GM21423 (cell line): Measurements from ENCODE around the gene CFAP73.
"Not testable (repeated sequence)": the region's sequence is repeated elsewhere in the genome, so short reads cannot be mapped to it uniquely, and the experiment has no call there.

Source experiments
- ATAC-seq: cut with Tn5 transposase; IDR thresholded peaks from one replicate; pipeline ENCODE4 v1.9.1; 2021; ENCODE audit warnings: mild to moderate bottlenecking, moderate library complexity; ENCODE audit not compliant: unreplicated experiment

CFAP73 gene

DNA sequence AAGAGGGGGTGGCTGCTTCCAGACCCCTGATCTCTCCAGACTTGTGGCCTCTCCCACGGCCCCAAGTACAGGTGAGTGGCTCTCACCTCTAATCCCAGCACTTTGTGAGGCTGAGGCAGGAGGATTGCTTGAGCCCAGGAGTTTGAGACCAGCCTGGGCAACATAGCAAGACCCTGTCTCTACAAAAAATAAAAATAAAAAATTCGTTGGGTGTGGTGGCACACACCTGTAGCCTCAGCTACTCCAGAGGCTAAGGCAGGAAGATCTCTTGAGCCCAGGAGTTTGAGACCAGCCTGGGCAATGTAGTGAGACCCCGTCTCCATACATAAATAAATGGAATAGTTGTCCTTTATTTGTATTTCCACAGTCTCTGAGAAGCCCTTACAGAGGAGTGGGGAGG is 7.8 kb upstream of the CFAP73 start:
- not testable (repeated sequence) for ATAC-seq

DNA sequence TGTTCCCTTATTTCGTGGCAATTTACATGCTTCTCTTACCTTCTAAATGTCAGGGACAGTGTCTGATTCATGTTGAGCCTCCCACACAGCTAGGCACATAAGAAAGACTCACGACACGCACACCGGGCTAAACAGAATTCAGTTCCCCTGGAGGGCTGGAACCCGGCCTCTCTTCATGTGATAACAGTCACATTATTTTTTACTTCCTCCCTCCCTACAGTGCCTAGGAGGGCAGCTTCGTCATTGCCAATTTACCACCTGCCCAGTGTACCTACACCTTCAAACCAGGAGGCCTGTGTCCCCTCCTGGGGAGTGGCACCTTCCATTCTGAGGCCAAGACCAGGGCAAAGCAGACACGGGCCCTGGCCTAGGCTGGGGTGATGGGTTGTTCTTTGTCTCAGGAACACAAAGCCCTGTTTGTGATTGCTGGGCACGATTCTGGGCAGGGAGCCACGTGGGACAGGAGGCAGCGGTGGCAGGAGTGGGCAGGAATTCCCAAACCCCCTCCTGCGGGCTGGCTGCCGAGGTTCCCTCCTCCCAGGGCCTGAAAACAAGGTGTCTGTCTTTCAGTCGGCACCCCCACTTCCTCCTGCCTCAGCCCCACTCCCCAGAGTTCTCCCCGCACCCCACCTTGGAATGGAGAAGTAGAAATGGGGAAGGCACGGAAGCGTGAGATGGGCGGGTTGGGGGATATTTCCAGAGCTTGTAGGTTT is 7.2 kb upstream of the CFAP73 start:
- ATAC-seq: no peak

DNA sequence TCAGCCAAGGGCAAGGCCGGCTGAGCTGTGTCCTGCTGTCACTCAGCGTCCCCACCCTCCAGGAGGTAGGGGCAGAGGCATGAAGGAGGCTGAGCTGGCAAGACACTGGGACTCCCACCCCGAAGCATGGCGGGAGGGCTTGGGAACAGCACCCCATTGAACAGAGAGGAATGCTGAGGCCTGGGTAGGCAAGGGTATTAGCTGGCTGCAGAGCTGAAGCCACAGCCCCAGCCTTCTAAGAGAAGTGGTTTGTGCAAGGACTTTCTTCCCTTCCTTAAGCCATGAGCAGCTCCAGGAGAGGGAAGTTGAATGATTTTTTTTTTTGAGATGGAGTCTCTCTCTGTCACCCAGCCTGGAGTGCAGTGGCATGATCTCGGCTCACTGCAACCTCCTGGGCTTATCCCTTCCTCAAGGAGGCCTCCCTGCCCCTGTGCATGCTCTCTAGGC is 6.6 kb upstream of the CFAP73 start:
- ATAC-seq: no peak

DNA sequence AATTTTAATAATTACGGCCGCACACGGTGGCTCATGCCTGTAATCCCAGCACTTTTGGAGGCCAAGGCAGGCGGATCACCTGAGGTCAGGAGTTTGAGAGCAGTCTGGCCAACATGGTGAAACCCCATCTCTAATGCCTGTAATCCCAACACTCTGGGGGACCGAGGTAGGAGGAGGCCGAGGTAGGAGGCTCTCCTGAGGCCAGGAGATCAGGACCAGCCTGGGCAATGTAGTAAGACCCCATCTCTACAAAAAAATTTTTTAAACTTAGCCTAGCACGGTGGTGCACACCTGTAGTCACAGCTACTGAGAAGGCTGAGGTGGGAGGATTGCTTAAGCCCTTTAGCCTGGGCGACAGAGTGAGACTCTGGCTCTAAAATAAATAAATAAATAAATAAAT is 5.6 kb upstream of the CFAP73 start:
- no peak for ATAC-seq

DNA sequence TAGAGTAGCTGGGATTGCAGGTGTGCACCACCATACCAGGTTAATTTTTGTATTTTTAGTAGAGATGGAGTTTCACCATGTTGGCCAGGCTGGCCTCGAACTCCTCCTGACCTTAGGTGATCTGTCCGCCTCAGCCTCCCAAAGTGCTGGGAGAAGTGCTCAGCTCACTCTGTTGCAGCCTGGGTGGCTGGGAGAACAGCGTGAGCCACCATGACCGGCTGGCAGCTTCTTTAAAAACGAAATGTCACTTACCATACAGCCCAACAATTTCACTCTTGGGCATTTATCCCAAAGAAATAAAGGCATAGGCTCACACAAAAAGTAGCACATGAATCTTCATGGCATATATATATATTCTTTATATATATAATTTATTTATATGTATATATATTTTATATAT is 4.7 kb upstream of the CFAP73 start:
- no peak for ATAC-seq

DNA sequence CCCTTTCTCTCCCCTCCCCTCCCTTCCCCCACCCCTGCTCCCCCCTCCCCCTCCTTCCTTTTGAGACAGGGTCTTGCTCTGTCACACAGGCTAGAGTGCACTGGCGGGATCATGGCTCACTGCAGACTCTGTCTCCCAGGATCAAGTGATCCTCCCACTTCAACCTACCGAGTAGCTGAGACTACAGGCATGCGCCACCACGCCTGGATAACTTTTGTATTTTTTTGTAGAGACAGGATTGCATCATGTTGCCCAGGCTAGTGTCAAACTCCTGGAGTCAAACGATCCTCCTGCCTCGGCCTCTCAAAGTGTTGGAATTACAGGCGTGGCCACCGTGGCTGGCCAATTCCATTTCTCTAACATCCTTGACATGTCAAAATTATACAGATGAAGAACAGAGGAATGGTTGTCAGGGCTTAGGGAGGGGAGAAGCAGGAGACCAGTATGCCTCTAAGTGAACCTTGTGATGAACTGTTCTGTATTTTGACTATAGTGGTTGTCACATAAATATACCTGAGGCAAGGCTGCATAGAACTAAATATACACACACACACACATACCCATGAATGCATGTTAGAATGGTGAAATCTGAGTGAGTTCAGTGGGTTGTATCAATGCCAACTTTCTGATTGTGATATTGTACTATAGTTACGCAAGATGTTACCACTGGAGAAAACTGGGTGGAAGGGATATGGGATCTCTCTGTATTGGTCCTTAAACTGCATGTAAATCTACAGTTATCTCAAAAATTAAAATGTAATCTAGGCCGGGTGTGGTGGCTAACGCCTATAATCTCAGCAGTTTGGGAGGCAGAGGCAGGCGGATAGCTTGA is 3.6 kb upstream of the CFAP73 start:
- ATAC-seq: no peak

DNA sequence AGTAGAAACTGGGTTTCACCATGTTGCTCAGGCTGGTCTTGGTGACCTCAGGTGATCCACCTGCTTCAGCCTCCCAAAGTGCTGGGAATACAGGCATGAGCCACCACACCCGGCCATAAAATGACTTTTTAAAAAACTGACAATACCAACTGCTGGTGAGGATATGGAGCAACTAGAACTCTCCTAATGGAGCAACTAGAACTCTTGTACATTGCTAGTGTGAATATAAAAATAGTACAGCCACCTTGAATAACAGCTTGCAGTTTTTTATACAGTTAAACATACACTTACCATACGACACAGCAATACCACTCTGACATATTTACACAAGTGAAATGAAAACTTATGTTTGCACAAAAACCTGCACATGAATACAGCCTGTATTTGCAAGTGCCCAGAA is 2.5 kb upstream of the CFAP73 start:
- no peak for ATAC-seq

DNA sequence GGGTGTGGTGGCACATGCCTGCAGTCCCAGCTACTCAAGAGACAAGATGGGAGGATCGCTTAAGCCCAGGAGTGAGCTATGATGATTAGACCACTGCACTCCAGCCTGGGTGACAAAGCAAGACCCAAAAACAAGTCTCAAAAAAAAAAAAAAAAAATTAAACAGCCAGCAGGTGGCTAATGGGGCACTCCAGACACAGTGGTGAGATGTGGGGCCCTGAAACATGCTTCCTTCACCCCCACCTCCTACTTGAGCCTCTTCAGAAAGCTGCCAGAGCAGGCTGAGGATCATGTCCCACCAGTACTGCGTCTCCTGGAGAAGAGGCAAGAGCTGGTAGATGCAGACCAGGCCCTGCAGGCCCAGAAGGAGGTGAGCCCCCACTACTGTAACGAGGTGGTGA is 2.1 kb downstream of the CFAP73 start:
- ATAC-seq: no peak

DNA sequence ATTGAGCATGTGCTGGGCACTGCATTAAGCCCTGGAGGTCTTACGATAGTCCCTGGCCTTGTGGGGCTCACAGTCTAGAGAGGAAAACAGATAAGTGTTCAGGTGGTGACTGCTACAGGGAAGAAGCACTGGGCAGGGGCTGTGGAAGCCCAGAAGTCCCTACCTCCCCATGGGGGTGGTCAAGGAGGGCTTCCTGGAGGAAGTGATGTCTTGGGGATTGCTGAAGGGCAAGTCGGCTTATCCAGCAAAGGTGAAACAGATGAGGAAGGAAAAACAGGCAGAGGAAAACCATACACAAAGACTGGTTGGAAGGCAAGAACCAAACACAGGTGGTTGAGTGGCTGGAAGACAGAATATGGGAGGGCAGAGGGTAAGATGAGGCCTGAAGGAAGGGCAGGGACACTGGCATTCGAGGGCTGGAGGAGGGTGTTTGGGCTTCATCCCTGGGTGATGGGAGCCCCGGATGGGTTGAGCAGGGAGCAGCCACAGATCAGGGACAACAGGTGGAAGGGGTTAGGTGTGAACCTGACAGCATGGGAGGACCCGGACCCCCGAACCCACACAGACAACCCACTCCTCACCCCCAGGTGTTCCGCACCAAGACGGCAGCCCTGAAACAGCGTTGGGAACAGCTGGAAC is 2.8 kb downstream of the CFAP73 start:
- ATAC-seq: no peak

DNA sequence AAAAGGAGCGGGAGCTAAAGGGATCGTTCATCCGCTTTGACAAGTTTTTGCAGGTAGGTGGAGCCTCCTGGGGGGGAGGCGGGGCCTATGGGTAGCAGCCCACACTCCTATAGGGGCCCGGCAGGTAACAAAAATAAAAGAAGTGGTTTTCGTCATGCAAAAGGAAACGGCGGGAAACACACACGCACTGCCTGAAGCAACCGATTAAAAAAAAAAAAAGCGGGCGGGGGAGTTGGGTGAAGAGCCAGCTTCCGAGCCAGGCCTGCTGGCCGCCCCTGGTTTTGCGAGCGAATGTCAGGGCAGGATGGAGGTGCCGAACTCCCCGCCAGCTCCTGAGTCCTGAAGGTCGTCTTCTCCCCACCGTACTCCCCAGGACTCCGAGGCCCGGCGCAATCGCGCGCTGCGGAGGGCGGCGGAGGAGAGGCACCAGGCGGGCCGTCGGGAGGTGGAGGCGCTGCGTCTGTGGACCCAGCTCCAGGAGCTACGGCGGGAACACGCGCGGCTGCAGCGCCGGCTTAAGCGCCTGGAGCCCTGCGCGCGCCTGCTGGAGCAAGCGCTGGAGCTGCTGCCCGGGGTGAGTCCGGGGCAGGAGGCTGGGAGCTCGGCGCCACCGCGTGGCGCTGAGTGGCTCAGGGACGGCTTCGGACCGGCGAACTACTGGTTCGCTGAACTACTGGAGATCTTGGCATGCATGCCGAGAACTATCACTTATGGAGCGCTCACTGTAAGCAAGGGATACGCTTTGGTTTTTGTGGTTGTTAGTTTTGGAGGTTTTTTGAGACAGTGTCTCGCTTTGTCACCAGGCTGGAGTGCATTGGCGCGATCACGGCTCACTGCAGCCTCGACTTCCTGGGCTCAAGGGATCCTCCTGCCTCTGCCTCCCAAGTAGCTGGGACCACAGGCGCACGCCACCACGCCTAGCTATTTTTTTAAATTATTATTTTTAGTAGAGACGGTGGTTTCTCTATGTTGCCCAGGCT is 3.6 kb downstream of the CFAP73 start:
- no peak for ATAC-seq

DNA sequence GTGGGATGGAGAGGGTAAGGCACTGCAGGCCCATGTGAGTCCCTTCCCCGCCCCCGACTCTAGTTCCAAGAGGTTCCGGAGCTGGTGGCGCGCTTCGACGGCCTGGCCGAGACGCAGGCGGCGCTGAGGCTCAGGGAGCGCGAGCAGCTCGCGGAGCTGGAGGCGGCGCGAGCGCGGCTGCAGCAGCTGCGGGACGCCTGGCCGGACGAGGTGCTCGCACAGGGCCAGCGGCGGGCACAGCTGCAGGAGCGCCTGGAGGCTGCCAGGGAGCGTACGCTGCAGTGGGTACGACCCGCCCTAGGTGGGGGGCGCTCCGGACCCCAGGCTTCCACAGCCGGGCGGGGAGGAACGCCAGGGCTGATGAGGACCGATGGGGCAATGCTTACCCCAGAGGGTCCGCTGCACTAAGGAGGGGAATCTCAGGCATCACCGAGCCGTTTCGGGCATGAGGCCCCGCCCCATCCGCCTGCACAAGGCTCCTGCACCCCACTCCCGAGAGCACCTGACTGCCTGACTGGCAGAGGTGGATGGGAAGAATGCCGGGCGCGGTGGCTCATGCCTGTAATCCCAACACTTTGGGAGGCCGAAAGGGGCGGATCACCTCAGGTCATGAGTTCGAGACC is 4.9 kb downstream of the CFAP73 start:
- ATAC-seq: no peak

DNA sequence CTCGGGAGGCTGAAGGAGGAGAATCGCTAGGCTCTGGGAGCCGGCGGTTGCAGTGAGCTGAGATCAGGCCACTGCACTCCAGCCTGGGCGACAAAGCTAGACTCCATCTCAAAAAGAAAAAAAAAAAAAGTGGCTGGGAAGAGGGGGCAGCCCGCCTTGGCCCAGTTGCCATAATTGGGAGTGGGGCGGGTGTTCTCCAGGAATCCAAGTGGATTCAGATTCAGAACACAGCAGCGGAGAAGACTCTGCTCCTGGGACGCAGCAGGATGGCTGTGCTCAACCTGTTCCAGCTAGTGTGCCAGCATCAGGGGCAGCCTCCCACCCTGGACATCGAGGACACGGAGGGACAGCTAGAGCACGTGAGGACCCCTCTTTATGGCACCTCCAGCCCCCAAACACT is 5.5 kb downstream of the CFAP73 start:
- ATAC-seq: no peak

DNA sequence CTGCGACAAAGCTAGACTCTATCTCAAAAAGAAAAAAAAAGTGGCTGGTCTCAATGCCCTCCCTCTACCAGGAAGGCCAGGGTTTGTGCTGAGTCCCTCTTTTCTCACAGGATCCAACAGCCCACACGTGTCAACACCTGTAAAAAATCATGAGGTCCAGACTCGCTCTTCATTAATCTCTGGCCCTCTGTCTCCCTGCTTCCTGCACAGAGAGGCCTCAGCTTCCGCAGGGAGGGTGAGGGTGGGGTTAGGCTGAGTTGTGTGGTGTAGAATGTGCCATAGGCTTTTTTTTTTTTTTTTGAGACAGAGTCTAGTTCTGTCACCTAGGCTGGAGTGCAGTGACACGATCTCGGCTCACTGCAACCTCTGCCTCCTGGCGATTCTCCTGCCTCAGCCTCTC is 6.1 kb downstream of the CFAP73 start:
- no peak for ATAC-seq

DNA sequence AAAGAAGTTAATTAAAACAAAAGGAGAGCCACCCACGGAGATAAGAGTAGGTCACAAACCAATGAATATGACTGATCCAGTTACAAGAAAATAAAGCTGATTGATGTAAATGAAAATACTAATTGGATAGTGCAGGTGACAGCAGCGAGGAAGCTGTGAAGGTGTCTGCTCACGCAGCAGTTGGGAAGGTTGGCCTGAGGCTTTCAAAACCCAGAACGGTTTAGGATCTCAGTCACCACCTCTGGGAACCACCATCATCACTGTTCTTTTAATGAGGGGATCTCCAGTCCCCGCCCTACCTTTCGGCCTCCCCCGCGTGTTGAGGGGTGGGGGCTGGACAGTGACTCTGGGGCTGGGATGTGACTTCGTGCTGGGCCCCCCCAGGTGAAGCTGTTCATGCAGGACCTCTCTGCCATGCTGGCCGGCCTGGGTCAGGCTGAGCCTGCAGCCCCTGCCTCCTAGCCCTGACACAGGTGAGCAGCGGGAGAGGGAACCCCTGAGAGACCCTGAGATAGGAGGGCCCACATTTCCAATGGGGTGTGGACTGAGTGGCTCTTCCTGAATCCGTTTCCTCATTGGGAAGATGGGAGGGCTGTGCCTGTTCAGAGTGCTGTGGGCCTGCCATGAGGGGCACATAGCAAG is 7.8 kb downstream of the CFAP73 start:
- ATAC-seq: no peak

DNA sequence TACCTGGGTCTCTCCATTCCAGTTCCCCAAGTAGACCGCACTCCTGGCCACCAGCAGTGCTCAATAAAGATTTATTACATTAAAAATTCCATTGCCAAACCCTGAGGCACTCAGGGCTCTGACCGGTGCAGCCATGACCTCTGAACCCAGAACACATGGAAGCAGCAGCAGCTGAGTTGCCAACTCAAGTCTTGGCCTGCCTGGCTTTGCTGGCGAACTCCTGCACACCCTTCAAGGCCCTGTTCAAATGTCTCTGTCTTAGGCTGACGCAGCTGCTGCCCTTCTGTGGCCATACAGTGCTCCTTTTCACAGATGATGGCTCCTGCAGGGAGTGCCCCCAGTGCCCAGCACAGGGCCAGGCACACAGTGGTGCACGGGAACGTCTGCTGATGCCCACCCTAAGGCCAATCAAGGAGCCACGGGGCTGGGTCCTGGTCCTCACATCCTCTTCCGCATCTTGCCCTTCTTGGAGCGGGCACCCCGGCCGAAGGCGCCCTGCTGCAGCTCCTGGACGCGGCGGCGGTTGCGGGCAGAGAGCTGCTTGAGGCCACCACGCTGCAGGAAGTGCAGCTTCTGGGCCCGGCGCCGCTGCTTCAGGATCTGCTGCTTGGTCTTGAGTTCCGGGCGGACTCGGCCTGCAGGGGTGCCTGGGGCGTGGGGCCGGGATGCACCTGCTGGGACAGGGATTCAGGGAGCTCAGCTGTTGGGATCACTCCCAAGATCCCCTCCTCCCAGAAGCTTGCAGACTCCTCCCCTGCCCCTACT is 9.1 kb downstream of the CFAP73 start:
- ATAC-seq: no peak

DNA sequence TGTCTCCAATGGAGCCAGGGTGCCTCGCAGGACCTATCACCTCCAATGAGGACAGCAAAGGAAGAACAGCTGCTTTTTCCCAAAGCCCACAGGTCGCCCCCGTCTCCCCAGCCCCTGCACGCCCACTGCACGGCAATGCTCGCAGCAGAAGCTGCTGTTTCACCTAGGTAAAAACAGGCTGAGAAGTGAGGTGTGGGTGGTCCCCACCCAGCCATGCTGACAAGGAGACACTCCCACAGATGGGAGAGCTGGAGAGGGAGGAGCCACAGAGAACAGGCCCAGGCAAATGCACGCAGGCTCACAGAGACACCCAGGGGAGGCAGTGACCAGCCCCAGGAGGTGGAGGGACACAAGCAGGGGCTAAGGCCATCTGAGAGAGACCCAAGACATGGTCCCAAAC is 10.4 kb downstream of the CFAP73 start:
- no peak for ATAC-seq

DNA sequence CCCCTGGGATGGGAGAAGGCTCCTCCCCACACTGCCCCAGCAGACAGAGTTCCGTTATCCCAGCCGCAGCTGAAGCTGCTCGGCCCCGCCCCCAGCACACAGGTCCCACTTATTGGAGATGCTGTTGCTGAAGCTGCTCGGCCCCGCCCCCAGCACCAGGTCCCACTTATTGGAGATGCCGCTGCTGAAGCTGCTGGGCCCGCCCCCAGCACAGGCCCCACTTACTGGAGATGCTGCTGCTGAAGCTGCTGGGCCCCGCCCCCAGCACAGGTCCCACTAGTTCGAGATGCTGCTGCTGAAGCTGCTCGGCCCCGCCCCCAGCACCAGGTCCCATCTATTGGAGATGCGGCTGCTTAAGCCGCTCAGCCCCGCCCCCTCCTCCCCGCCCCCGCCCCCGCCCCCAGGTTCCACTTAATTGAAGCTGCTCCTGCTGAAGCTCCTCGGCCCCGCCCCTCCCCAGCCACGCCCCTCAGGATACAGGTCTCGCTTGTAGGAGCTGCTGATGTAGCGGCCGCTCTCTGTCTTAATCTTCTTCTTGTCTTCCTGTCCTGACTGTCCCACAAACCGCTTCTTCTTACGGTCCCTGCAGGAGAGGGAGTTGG is 12.0 kb downstream of the CFAP73 start:
- no peak for ATAC-seq

DNA sequence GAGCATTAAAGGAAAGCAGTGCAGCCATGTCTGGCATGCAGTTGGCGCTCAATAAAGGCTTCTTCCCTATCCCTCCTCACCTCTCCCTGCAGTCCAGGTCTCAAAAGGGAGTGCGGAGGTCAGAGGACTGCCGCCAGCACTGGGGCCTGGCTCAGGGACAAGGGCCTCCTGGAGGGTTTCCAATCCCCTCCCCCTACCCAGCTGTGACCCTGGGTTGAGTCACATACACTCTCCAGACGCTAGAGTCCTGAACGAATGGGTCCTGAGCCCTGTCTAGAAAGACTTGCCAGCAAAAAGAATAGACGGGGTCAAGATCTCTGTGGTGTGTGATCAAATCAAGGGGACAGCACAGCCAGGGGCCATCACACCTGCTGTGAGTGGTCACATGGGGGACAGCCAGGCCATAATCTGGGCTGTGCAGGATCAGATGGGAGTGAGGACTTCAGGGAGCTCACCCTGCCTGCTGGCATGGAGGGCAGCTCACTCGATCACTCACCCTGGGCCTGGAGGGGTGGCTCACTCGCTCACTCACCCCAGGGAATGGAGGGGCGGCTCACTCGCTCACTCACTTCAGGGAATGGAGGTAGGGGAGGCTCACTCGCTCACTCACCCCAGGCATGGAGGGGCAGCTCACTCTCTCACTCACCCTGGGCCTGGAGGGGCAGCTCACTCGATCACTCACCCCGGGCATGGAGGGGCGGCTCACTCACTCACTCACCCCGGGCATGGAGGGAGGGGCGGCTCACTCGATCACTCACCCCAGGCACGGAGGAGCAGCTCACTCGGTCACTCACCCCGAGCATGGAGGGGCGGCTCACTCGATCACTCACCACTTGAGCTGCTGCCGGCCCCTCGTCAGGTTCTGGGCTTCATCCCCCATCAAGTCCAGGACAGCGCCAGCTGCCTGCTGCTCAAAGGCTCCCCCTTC is 12.8 kb downstream of the CFAP73 start:
- ATAC-seq: no peak
